GM23338 (cell line): Measurements from ENCODE around the gene SELENOV. TPM values are rescaled to one million over a fixed set of nuclear protein-coding genes. Genes with fewer than 3 reads are reported as not detected.

Source experiments
- polyA plus RNA-seq: library from polyadenylated mRNA; unstranded; fragments of >200 nt; fragmentation: Nextera tagmentation; extraction: Ambion mirVana; gene quantifications from 2 replicates; pipeline ENCODE4 v1.2.1, GENCODE V29; 2016
- total RNA-seq: library from RNA; depleted of rRNA; stranded (reverse); fragments of >200 nt; shearing (Covaris generic); gene quantifications from 2 replicates; pipeline ENCODE4 v1.2.3, GENCODE V29; 2014; rRNA removed

The SELENOV gene
- total and polyA plus RNA-seq, 2 experiments from 2014 or later = 8.0 to 8.7 TPM

Other genes with a start within 250 kb of the SELENOV start
- gene IFNL2, start 246.7 kb upstream of the SELENOV start, total RNA-seq = not detected in 2 replicates
- gene IFNL2, start 246.7 kb upstream of the SELENOV start, polyA plus RNA-seq = not detected in 2 replicates
- not detected in 2 replicates for gene IFNL1, start 218.7 kb upstream of the SELENOV start, total RNA-seq
- gene IFNL1, start 218.7 kb upstream of the SELENOV start, polyA plus RNA-seq = not detected in 2 replicates
- 8.1 and 10.0 TPM in 2 replicates for gene LRFN1, start 194.3 kb upstream of the SELENOV start, total RNA-seq
- gene LRFN1, start 194.3 kb upstream of the SELENOV start, polyA plus RNA-seq = 3.2 and 4.1 TPM in 2 replicates
- not detected in 2 replicates for gene GMFG, start 179.1 kb upstream of the SELENOV start, total RNA-seq
- gene GMFG, start 179.1 kb upstream of the SELENOV start, polyA plus RNA-seq = 1.0 and 1.3 TPM in 2 replicates
- 124 and 172 TPM in 2 replicates for gene SAMD4B, start 172.7 kb upstream of the SELENOV start, total RNA-seq
- gene SAMD4B, start 172.7 kb upstream of the SELENOV start, polyA plus RNA-seq = 104 and 107 TPM in 2 replicates
- 24.6 and 47.3 TPM in 2 replicates for gene PAF1, start 124.0 kb upstream of the SELENOV start, total RNA-seq
- 21.3 and 22.1 TPM in 2 replicates for gene PAF1, start 124.0 kb upstream of the SELENOV start, polyA plus RNA-seq
- gene MED29, start 123.8 kb upstream of the SELENOV start, total RNA-seq = 62.0 and 63.0 TPM in 2 replicates
- gene MED29, start 123.8 kb upstream of the SELENOV start, polyA plus RNA-seq = 26.1 and 27.5 TPM in 2 replicates
- gene ZFP36, start 108.3 kb upstream of the SELENOV start, total RNA-seq = 9.5 and 10.6 TPM in 2 replicates
- gene ZFP36, start 108.3 kb upstream of the SELENOV start, polyA plus RNA-seq = 27.5 and 27.7 TPM in 2 replicates
- gene PLEKHG2, start 102.5 kb upstream of the SELENOV start, total RNA-seq = 35.2 and 41.3 TPM in 2 replicates
- 15.5 and 16.2 TPM in 2 replicates for gene PLEKHG2, start 102.5 kb upstream of the SELENOV start, polyA plus RNA-seq
- gene RPS16, start 79.2 kb upstream of the SELENOV start, total RNA-seq = 106 and 207 TPM in 2 replicates
- 1,901 and 2,135 TPM in 2 replicates for gene RPS16, start 79.2 kb upstream of the SELENOV start, polyA plus RNA-seq
- gene SUPT5H, start 69.6 kb upstream of the SELENOV start, total RNA-seq = 75.0 and 108 TPM in 2 replicates
- gene SUPT5H, start 69.6 kb upstream of the SELENOV start, polyA plus RNA-seq = 144 and 150 TPM in 2 replicates
- gene TIMM50, start 34.3 kb upstream of the SELENOV start, total RNA-seq = 119 and 120 TPM in 2 replicates
- 139 and 145 TPM in 2 replicates for gene TIMM50, start 34.3 kb upstream of the SELENOV start, polyA plus RNA-seq
- 15.6 and 19.1 TPM in 2 replicates for gene DLL3, start 16.2 kb upstream of the SELENOV start, total RNA-seq
- 9.8 and 9.9 TPM in 2 replicates for gene DLL3, start 16.2 kb upstream of the SELENOV start, polyA plus RNA-seq
- gene EID2B, start 17.7 kb downstream of the SELENOV start, total RNA-seq = 2.5 and 4.7 TPM in 2 replicates
- gene EID2B, start 17.7 kb downstream of the SELENOV start, polyA plus RNA-seq = 4.1 and 4.6 TPM in 2 replicates
- gene EID2, start 25.0 kb downstream of the SELENOV start, total RNA-seq = 22.8 and 25.2 TPM in 2 replicates
- gene EID2, start 25.0 kb downstream of the SELENOV start, polyA plus RNA-seq = 24.4 and 24.6 TPM in 2 replicates
- gene LGALS13, start 87.4 kb downstream of the SELENOV start, total RNA-seq = not detected in 2 replicates
- not detected in 2 replicates for gene LGALS13, start 87.4 kb downstream of the SELENOV start, polyA plus RNA-seq
- not detected in 2 replicates for gene LGALS16, start 140.8 kb downstream of the SELENOV start, total RNA-seq
- gene LGALS16, start 140.8 kb downstream of the SELENOV start, polyA plus RNA-seq = not detected in 2 replicates
- not detected in 2 replicates for gene LGALS14, start 189.3 kb downstream of the SELENOV start, total RNA-seq
- gene LGALS14, start 189.3 kb downstream of the SELENOV start, polyA plus RNA-seq = not detected in 2 replicates
- gene CLC, start 222.9 kb downstream of the SELENOV start, total RNA-seq = not detected in 2 replicates
- 0.63 TPM in 1 of 2 replicates, not detected in the other for gene CLC, start 222.9 kb downstream of the SELENOV start, polyA plus RNA-seq